HG03442 (cell line): ENCODE data around the gene CRMP1.

Experiments used
- ATAC-seq: cut with Tn5 transposase; IDR thresholded peaks from one replicate; pipeline ENCODE4 v1.9.1; 2021; ENCODE audit warnings: mild to moderate bottlenecking, moderate library complexity; ENCODE audit not compliant: unreplicated experiment

CRMP1 gene

GRCh38 chr4:5893004-5893580 lies at the start of gene CRMP1:
CRMP1 (minus strand) TSS chr4:5893086; CDS start chr4:5892969, 117 bp downstream.
- no peak for ATAC-seq

GRCh38 chr4:5941601-5942000 lies 48.7 kb upstream of the CRMP1 start:
- ATAC-seq, result no peak

- ATAC-seq, result no peak
These were observed 47.8 kb upstream of the CRMP1 start for GRCh38 chr4:5940470-5941203.

- no peak for ATAC-seq
These were observed 41.3 kb upstream of the CRMP1 start for GRCh38 chr4:5933996-5934831.

- no peak for ATAC-seq
These were observed 40.2 kb upstream of the CRMP1 start for GRCh38 chr4:5933116-5933515.

GRCh38 chr4:5932035-5932568 lies 39.2 kb upstream of the CRMP1 start:
- ATAC-seq, result no peak

GRCh38 chr4:5931526-5931925 lies 38.6 kb upstream of the CRMP1 start:
- ATAC-seq, result no peak

- ATAC-seq, result no peak
These were observed 38.0 kb upstream of the CRMP1 start for GRCh38 chr4:5930876-5931275.

- no peak for ATAC-seq
These were observed 37.6 kb upstream of the CRMP1 start for GRCh38 chr4:5930456-5930855.

- ATAC-seq, result no peak
These were observed 36.0 kb upstream of the CRMP1 start for GRCh38 chr4:5928844-5929420.

- ATAC-seq, result no peak
These were observed 35.4 kb upstream of the CRMP1 start for GRCh38 chr4:5928274-5928673.

GRCh38 chr4:5927747-5928146 lies 34.9 kb upstream of the CRMP1 start:
- ATAC-seq, result no peak

- ATAC-seq, result no peak
These were observed 34.2 kb upstream of the CRMP1 start for GRCh38 chr4:5927116-5927515.

GRCh38 chr4:5926598-5926997 lies 33.7 kb upstream of the CRMP1 start:
- ATAC-seq, result no peak

- ATAC-seq, result no peak
These were observed 32.7 kb upstream of the CRMP1 start for GRCh38 chr4:5925419-5926200.

- no peak for ATAC-seq
These were observed 31.7 kb upstream of the CRMP1 start for GRCh38 chr4:5924461-5925125.

- ATAC-seq, result no peak
These were observed 30.5 kb upstream of the CRMP1 start for GRCh38 chr4:5923376-5923775.

GRCh38 chr4:5922556-5922955 lies 29.7 kb upstream of the CRMP1 start:
- no peak for ATAC-seq

GRCh38 chr4:5921981-5922380 lies 29.1 kb upstream of the CRMP1 start:
- no peak for ATAC-seq
